GM21737 (cell line): ENCODE measurements around the gene ZNF454.

Source experiments
- ATAC-seq: cut with Tn5 transposase; IDR thresholded peaks from one replicate; pipeline ENCODE4 v1.9.1; 2021; ENCODE audit warnings: mild to moderate bottlenecking, moderate library complexity; ENCODE audit not compliant: unreplicated experiment

Gene ZNF454

DNA sequence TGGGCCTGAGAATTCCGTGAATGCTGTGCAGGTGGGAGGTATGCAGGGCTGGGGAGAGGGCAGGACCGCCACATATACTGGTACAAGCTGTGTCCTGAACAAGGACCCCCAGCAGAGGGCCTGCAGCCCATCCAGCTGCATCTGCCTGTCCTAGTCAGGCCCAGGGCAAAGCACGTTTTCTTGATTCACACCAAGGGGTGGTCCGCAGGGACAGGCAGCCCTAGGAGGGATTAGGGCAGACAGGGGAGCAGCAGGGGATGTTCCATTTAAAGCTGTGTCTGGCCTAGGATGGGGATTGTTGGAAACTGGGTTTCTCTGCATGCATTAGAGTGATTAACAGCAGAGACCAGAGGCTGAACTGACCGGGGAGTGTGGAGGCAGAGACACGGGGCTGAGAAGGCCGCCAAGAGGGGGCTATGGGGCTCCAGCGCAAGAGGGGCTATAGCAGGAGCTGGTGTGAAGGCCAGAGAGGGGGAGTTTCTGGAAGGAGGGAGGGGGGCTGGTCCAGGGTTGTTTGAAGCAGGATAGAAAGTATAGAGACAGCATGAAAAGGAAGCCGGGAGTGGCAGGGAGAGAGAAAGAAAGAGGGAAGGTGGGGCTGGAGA, 51.4 kb downstream of the ZNF454 start:
- no peak for ATAC-seq

DNA sequence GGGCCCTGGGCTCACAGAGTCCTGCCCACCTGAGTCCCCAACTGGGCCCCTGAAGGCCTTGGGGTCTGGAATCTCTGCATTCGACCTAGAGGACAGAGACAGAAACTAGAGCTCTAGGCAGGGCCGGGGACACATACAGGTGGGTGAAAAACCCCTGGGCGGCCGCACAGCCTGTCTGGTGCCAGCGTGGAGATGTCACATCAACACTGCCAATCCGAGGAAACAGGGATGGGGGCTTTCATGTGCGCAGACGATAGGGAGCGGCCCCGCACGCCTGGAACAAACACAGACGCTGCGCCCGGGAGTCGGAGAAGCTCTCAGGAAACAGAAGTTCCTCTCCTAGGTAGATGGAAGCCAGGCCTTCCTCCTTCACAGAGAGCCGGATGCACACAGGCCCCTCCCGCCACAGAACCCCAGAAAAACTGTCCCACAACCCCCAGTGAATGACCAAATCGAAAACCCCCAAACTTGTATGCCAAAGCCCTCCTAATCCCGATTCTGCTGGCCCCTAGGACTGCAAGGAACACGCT, 52.3 kb downstream of the ZNF454 start:
- ATAC-seq = no peak

DNA sequence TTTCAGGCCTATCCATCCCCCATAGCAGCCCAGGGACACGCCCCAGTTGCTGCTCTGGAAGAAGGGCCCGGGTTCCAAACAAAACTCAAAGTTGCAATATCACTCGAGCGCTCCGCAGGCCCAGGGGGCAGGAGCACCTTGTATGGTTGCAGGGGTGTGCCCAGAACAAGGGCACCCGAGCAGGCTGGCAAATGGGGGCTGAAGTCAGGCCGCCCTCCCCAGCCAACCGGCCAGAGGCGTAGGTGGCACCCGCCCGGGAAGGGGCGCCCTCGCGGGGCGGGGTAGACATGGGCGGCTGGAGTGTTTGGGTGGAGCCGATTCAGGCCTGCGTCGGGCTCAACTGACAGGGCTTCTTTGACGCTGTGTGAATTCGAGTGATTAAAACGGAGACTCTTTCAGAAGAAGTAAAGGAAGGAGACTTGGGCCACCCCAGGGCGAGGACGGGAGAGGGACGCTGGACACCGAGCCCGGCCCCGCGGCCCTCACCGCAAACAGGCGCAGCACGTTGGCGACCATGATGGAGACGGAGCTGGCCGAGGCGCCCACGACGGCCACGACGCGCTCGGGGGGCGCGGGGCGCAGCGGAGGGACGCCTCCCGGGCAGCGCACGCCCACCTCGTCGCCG, 53.1 kb downstream of the ZNF454 start:
- no peak for ATAC-seq

DNA sequence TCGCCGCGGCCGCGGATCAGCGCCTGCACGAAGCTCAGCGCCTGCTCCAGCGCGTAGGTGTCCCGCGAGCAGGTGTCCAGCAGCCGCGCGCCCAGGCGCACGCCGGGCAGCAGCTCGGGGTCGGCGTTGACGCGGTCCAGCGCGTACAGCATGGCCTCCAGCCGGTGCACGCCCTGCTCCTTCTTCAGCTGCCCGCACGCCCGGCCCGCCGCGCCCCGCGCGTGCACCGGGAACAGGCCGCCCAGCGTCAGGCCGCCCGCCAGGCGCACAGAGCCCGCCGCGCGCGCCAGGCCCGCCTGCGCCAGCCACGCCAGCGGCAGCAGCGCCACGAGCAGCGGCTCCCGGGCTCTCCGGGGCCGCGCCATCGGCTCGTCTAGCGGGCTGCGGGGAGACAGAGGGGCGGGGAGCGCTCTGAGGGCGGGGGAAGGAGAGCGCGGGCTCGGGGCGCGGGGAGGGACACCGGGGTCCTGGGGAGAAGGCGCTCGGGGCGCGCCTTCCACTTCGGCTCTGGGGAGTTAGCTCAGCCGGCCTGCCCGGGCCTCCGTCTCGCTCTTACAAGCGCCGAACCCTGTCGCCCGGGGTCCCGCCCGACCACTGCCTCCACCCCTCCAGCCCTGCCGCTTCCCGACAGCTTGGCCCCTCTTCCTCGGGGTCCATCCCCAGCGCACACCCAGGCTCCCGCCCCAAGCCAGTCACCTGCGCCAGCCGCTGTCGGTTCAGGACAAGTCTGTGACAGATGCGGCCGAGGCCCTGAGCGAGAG, 53.8 kb downstream of the ZNF454 start, which contains the start of gene GRM6:
Gene GRM6, minus strand, starts transcription at position 741 of the 761 bp plus-strand sequence. Its CDS starts 376 bp downstream, at position 365.
- ATAC-seq = no peak

DNA sequence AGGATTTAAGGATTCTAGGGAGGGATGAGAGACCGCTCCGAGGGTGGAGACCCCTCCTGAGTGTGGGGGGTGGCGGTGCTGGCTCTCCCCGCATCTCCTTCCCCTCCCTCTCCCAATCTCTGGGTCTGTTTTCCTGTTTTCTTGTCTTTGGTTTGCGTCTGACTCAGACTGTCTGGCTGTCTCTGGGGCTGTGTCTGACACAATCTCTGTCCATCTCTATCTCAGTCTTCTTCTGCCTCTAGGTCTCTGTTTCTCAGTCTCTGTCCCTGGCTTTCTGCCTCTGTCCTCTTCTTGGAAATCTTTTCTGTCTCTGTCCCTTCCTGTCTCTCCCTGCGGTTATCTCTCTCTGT, 54.3 kb downstream of the ZNF454 start:
- ATAC-seq = no peak

DNA sequence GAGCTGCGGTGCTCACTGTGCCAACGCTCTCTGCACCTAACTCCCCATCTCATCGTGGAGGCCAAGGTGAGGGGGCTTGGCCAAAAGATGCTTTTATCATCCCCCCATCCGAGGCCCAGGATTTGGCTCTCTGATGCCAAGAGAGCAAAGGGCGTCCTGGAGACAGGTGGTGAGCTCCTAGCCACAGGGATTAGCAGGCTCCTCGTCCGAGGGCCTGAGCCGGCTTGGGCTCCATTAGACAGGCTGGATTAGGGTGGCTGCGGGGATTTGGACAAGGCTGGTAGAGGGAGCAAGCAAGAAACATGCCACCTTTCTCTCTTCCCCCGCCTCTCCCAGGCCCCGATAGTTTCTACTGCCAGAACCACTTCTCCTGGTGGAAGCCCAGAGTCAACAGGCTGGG, 55.2 kb downstream of the ZNF454 start:
- ATAC-seq = no peak

DNA sequence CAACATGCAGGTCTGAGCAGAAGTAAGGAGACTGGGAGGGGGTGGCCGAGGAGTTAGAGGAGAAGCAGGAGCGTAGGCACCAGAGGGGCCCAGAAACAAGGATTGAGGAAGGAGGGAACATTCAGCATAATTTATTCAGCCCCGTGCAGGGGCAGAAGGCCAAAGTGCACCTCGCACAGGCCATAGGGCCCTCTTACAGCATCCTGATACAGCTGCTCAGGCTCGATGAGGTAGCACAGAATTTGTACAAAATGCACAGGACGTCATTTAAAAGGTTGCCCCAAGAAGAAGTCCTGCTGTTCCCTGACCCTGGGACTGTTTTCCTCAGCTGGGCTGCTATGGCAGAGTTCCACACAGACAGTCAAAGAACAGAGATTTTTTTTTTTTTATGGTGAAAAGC, 56.2 kb downstream of the ZNF454 start:
- ATAC-seq = no peak

DNA sequence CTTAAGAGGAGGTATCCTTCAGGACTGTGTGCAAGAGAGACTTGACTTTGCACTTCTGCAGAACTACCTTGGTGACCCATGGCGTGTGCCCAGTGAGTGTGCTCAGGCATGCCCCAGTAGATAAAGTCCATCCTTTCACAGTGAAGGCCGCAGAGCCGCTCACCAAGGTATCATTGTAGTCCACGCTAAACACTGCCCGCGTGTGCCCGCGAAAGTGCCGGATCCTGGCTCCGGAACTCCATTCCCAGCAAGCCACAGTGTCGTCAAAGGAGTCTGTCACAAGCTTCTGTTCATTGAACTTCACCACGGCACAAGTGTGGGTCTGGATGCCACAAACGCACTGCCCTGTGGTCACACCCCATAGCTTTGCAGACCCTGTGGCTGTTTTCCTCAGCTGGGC, 57.4 kb downstream of the ZNF454 start:
- no peak for ATAC-seq

DNA sequence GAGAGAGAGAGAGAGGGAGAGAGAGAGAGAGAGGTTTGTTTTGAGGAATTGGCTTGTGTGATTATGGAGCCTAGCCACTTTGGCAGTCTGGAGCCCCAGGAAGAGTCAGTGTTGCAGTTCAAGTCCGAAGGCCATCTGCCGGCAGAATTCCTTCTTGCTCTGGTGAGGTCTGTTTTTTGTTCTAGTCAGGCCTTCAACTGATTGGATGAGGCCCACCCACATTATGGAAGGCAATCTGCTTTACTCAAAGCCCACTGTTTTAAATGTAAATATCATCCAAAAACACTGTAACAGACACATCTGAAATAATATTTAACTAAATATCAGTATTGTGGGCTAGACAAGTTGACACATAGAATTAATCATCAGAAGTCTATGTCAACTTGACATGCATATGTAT, 65.6 kb downstream of the ZNF454 start:
- no peak for ATAC-seq

DNA sequence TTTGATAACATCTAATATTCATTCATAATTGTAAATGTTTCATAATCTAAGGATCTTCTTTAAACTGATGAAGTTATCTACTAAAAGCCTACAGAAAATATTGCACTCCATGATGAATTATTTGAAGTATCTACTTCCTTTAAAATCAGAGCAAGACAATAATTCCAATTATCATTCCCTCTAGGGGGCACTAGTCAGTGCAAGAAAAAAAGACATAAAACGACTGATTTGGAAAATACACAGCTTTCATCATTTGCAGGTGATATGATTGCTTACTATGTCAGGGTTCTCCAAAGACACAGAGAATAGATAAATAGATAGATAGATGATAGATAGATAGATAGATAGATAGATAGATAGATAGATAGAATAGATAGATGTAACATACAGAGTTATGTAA, 67.7 kb downstream of the ZNF454 start:
- no peak for ATAC-seq
